ENCODE results near the gene NOC2L. TPM values are rescaled to one million over a fixed set of nuclear protein-coding genes. Genes with fewer than 3 reads are reported as not detected.

Gene NOC2L
- total RNA-seq, 2 experiments from 2014 or later = 77.9 to 99.0 TPM

GRCh38 chr1:980602-981395, 21.7 kb upstream of the NOC2L start:
- BruUV-seq (replicated peaks) = no TSS peak
- Histone ChIP-seq H3K9me3 (ENCODE audit: low read length) (no peaks in the 10 kb centered on the region), H3K9me2 (ENCODE audit: insufficient read depth, low read length) (no peaks in the 10 kb centered on the region), H3K36me3 (ENCODE audit: insufficient read depth, low read length) (no peaks in the 10 kb centered on the region), H2AFZ (ENCODE audit: low read length) (no peak overlapping the region), H3K4me3 (ENCODE audit: low read depth, low read length, poor library complexity, severe bottlenecking) (no peak overlapping the region), H3K4me2 (ENCODE audit: low read length) (no peak overlapping the region), H3K4me1 (ENCODE audit: insufficient read depth, low read length, poor library complexity, severe bottlenecking) (no peaks in the 10 kb centered on the region), H3K27ac (ENCODE audit: low read depth, low read length, poor library complexity, severe bottlenecking) (no peak overlapping the region), H3K79me2 (ENCODE audit: insufficient read depth, low read depth, low read length) (no peaks in the 10 kb centered on the region), H4K20me1 (ENCODE audit: insufficient read depth, low read length) (no peaks in the 10 kb centered on the region)
- ChIA-PET CTCF (ENCODE audit: unreplicated experiment) (no interaction called here), POLR2A (no interaction called here)
- no peak for DNase-seq (ENCODE audit: low spot score)
- intact Hi-C loops (cut with micrococcal nuclease; ENCODE audit: unreplicated experiment) = loop anchor here (10.0 kb wide), 1 partner anchor 54 kb away; no protein-coding TSS in a partner anchor
- no peak for TF ChIP-seq EZH2phosphoT487 (IDR thresholded peaks at IDR 0.05; ENCODE audit: borderline replicate concordance, low read depth, low read length)
- TF ChIP-seq CTCF (conservative IDR thresholded peaks at IDR 0.05; ENCODE audit: low read length) = no peak

DNA sequence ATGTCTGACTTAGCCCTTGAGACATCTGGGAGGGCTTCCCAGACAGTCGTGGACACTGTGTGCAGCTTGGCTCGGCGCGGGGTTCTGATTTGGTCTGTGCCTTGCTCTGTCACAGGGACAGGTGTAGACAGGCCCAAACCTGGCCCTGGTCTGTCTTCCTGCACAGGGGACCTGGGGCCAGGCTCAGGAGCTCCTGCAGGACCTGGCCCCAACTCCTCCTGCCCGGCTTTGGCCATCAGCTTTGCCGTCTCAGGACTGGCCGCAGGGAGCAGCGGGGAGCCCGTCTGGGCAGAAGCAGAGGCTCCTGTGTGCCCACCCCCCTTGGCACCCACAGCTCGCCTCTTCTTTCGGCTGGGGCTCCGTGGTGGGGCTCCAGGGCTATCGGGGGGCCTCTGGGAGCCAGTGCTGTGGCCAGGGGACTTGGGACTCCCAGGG, 21.1 kb upstream of the NOC2L start:
- no peaks in the 10 kb centered on the region for H3K4me1 ChIP-seq (ENCODE audit: insufficient read depth, low read length, poor library complexity, severe bottlenecking)
- H3K36me3 ChIP-seq (ENCODE audit: insufficient read depth, low read length) = no peaks in the 10 kb centered on the region
- no peak for TF ChIP-seq CTCF (conservative IDR thresholded peaks at IDR 0.05; ENCODE audit: low read length)
- no peak for TF ChIP-seq EZH2phosphoT487 (IDR thresholded peaks at IDR 0.05; ENCODE audit: borderline replicate concordance, low read depth, low read length)
- H3K27ac ChIP-seq (ENCODE audit: low read depth, low read length, poor library complexity, severe bottlenecking) = no peak overlapping the region
- CTCF ChIA-PET (ENCODE audit: unreplicated experiment) = no interaction called here
- intact Hi-C loops (cut with micrococcal nuclease; ENCODE audit: unreplicated experiment) = loop anchor here (10.0 kb wide), 1 partner anchor 55 kb away; no protein-coding TSS in a partner anchor
- H4K20me1 ChIP-seq (ENCODE audit: insufficient read depth, low read length) = no peaks in the 10 kb centered on the region
- H3K79me2 ChIP-seq (ENCODE audit: insufficient read depth, low read depth, low read length) = no peaks in the 10 kb centered on the region
- no peaks in the 10 kb centered on the region for H3K9me2 ChIP-seq (ENCODE audit: insufficient read depth, low read length)
- POLR2A ChIA-PET = no interaction called here
- no peak for DNase-seq (ENCODE audit: low spot score)
- no peak overlapping the region for H3K4me2 ChIP-seq (ENCODE audit: low read length)
- BruUV-seq (replicated peaks) = no TSS peak
- no peak overlapping the region for H3K4me3 ChIP-seq (ENCODE audit: low read depth, low read length, poor library complexity, severe bottlenecking)
- H3K9me3 ChIP-seq (ENCODE audit: low read length) = no peaks in the 10 kb centered on the region
- H2AFZ ChIP-seq (ENCODE audit: low read length) = no peak overlapping the region

GRCh38 chr1:979744-980072, 20.7 kb upstream of the NOC2L start:
- Histone ChIP-seq H3K9me3 (ENCODE audit: low read length) (no peaks in the 10 kb centered on the region), H3K9me2 (ENCODE audit: insufficient read depth, low read length) (no peaks in the 10 kb centered on the region), H3K4me3 (ENCODE audit: low read depth, low read length, poor library complexity, severe bottlenecking) (no peak overlapping the region), H3K4me2 (ENCODE audit: low read length) (no peak overlapping the region), H2AFZ (ENCODE audit: low read length) (no peak overlapping the region), H4K20me1 (ENCODE audit: insufficient read depth, low read length) (no peaks in the 10 kb centered on the region), H3K4me1 (ENCODE audit: insufficient read depth, low read length, poor library complexity, severe bottlenecking) (no peaks in the 10 kb centered on the region), H3K36me3 (ENCODE audit: insufficient read depth, low read length) (no peaks in the 10 kb centered on the region), H3K27ac (ENCODE audit: low read depth, low read length, poor library complexity, severe bottlenecking) (no peak overlapping the region), H3K79me2 (ENCODE audit: insufficient read depth, low read depth, low read length) (no peaks in the 10 kb centered on the region)
- BruUV-seq (replicated peaks) = no TSS peak
- POLR2A ChIA-PET = no interaction called here
- DNase-seq (ENCODE audit: low spot score) = no peak
- CTCF ChIA-PET (ENCODE audit: unreplicated experiment) = no interaction called here
- TF ChIP-seq CTCF (conservative IDR thresholded peaks at IDR 0.05; ENCODE audit: low read length) (no peak), EZH2phosphoT487 (IDR thresholded peaks at IDR 0.05; ENCODE audit: borderline replicate concordance, low read depth, low read length) (no peak)
- intact Hi-C loops (cut with micrococcal nuclease; ENCODE audit: unreplicated experiment) = loop anchor here (10.0 kb wide), 1 partner anchor 55 kb away; no protein-coding TSS in a partner anchor

Measured in OCI-LY7 (cell line).